NT2/D1 (cell line): ENCODE results near the gene KRTAP4-5.

ENCODE experiments used
- SUZ12 ChIP-seq: IDR thresholded peaks from 2 replicates; pipeline ENCODE4 v1.6.1; 2011; ENCODE audit not compliant: insufficient read length, insufficient read depth; ENCODE audit errors: extremely low read depth
- YY1 ChIP-seq: IDR thresholded peaks from 2 replicates; pipeline ENCODE4 v1.6.1; 2011; ENCODE audit not compliant: insufficient read length, insufficient read depth
- ZNF274 ChIP-seq: IDR thresholded peaks from 2 replicates; pipeline ENCODE4 v1.6.1; 2011; ENCODE audit warnings: mild to moderate bottlenecking, low read depth, low read length

DNA sequence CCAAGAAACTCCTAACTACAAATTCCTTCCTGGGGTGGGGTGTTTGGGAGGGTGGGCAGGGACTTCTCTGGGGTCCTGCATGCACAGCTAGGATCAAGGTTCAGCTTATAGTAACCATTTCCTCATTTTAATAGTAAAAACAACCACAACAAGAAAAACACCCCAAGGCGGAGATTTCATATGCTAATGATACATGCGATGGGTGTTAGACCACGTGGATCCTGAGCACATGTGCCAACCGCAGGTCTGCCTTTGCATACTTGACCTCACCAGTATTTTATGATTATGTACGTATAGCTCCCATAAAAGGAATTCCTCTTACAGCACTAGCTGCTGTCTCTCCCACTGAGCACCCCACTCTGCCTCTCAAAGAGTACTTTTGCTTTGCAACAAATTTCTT lies 33.3 kb downstream of the KRTAP4-5 start:
- TF ChIP-seq YY1 (no peak), SUZ12 (no peak), ZNF274 (no peak)
